Activated CD8-positive, alpha-beta T cell treated with anti-CD3 and anti-CD28 coated beads for 36 hours (primary cell): ENCODE measurements around the gene SART1. TPM values are rescaled to one million over a fixed set of nuclear protein-coding genes. Genes with fewer than 3 reads are reported as not detected.

Experiments
- ATAC-seq: fragments of 200-7000 bp; cut with Tn5 transposase; one replicate; pipeline ENCODE4 v1.10.0; 2021; ENCODE audit warnings: mild to moderate bottlenecking, moderate library complexity
- CTCF ChIA-PET: fragments of 350-600 bp; sonication (Branson Sonifier 250); formaldehyde crosslinking; loops from one replicate; lab custom pipeline; 2021; ENCODE audit warnings: antibody characterized with exemption; lab: Charles Lee
- POLR2A ChIA-PET: fragments of 350-600 bp; sonication (Branson Sonifier 250); formaldehyde crosslinking; loops from one replicate; lab custom pipeline; 2021; ENCODE audit warnings: antibody characterized with exemption; lab: Charles Lee
- DNase-seq: peaks from one replicate; pipeline ENCODE4 v3.0.0-alpha.2; 2020
- H3K27ac Mint-ChIP-seq: one replicate; pipeline ENCODE4 v1.8.0; 2021; ENCODE audit warnings: mild to moderate bottlenecking, mixed read lengths
- H3K27me3 Mint-ChIP-seq: one replicate; pipeline ENCODE4 v1.8.0; 2021; ENCODE audit warnings: mixed read lengths
- H3K36me3 Mint-ChIP-seq: one replicate; pipeline ENCODE4 v1.8.0; 2021; ENCODE audit warnings: low read depth, mixed read lengths
- H3K4me1 Mint-ChIP-seq: one replicate; pipeline ENCODE4 v1.8.0; 2021; ENCODE audit warnings: low read depth, mixed read lengths
- H3K4me3 Mint-ChIP-seq: one replicate; pipeline ENCODE4 v1.8.0; 2021; ENCODE audit warnings: mild to moderate bottlenecking, moderate library complexity, mixed read lengths
- H3K9me3 Mint-ChIP-seq: one replicate; pipeline ENCODE4 v1.8.0; 2021; ENCODE audit warnings: mixed read lengths
- intact Hi-C: fragments of 100-400 bp; cut with micrococcal nuclease; formaldehyde crosslinking; loops from one replicate; pipeline ENCODE4 v1.10.0; 2022
- total RNA-seq, 2 experiments: library from RNA; stranded (reverse); gene quantifications; one replicate each; pipeline ENCODE4 v1.2.3, GENCODE V29; 2021
- TF ChIP-seq, protein P1 (sequence below): fragments of 200-600 bp; IDR thresholded peaks from one replicate; pipeline ENCODE4 v1.8.0; 2022; ENCODE audit warnings: antibody characterized with exemption, mild to moderate bottlenecking

SART1 gene
- total RNA-seq, 2 experiments from 2014 or later = 58.3 to 63.9 TPM

DNA sequence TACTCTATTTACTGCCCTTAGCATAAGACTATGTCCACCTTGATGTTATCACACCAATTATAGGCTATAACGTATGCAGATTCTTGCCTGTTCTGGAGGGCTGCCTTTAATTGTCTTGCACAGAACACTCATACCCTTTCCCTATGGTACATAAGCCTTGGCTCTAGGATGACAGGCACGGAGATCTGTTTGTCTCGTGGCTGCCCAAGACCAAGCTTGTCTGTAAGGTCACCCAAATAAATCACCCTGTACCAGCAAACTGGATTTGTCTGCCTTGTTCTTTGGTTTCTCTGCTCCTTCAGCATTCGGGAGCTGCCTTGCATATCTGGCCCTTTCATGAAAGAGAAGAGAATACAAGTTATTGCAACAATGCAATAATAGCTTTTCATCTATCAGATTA lies 23.8 kb upstream of the SART1 start:
- DNase-seq (no peak), ATAC-seq (no peak)
- no peaks in the 10 kb centered on the region for H3K9me3 Mint-ChIP-seq
- H3K4me3 Mint-ChIP-seq = no peak overlapping the region
- H3K36me3 Mint-ChIP-seq = no peaks in the 10 kb centered on the region
- ChIA-PET POLR2A (interaction anchor here (1.1 kb wide), 1 partner anchor 9 kb away, joined by 3 read pairs; no protein-coding TSS in a partner anchor), CTCF (interaction anchor here (0.7 to 1.5 kb wide), 4 partner anchors 40 to 86 kb away, joined by 3 to 7 read pairs (median 4); no protein-coding TSS in a partner anchor)
- no peaks in the 10 kb centered on the region for H3K27me3 Mint-ChIP-seq
- no peak overlapping the region for H3K27ac Mint-ChIP-seq
- TF ChIP-seq, protein P1, sequence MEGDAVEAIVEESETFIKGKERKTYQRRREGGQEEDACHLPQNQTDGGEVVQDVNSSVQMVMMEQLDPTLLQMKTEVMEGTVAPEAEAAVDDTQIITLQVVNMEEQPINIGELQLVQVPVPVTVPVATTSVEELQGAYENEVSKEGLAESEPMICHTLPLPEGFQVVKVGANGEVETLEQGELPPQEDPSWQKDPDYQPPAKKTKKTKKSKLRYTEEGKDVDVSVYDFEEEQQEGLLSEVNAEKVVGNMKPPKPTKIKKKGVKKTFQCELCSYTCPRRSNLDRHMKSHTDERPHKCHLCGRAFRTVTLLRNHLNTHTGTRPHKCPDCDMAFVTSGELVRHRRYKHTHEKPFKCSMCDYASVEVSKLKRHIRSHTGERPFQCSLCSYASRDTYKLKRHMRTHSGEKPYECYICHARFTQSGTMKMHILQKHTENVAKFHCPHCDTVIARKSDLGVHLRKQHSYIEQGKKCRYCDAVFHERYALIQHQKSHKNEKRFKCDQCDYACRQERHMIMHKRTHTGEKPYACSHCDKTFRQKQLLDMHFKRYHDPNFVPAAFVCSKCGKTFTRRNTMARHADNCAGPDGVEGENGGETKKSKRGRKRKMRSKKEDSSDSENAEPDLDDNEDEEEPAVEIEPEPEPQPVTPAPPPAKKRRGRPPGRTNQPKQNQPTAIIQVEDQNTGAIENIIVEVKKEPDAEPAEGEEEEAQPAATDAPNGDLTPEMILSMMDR = no peak
- intact Hi-C loops = no loop called here
- H3K4me1 Mint-ChIP-seq = peaks cover 3% of the 10 kb centered on the region

DNA sequence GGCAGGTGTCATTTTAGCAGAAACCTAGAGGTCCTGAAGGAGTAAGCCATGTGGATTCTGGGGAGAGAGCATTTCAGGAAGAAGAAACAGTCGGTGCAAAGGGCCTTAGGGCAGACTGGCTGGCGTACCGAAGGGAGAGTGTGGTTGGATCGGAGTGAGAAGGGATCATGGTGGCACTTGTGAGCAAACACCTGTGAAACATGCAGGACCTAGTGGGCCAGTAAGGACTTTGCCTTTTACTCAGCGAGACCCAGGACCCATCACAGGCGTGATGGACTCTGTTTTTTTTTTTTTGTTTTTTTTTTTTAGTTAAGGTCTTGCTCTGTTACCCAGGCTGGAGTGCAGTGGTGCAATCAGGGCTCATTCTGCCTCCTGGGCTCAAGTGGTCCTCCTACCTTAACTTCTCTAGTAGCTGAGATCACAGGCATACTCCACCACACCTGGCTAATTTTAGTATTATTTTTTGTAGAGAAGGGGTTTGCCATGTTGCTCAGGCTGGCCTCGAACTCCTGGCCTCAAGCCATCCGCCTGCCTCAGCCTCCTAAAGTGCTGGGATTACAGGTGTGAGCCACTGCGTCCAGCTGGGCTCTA lies 19.7 kb upstream of the SART1 start:
- no peaks in the 10 kb centered on the region for H3K9me3 Mint-ChIP-seq
- no peak for ATAC-seq
- H3K4me3 Mint-ChIP-seq = no peak overlapping the region
- ChIA-PET POLR2A (interaction anchor here (0.6 kb wide), 1 partner anchor 22 kb away, joined by 3 read pairs; no protein-coding TSS in a partner anchor), CTCF (interaction anchor here (1.1 kb wide), 1 partner anchor 162 kb away, joined by 3 read pairs; no protein-coding TSS in a partner anchor)
- H3K27ac Mint-ChIP-seq = no peak overlapping the region
- peaks cover 3% of the 10 kb centered on the region for H3K4me1 Mint-ChIP-seq
- no peak for DNase-seq
- no peaks in the 10 kb centered on the region for H3K27me3 Mint-ChIP-seq
- intact Hi-C loops = no loop called here
- TF ChIP-seq, protein P1 = no peak
- H3K36me3 Mint-ChIP-seq = no peaks in the 10 kb centered on the region

DNA sequence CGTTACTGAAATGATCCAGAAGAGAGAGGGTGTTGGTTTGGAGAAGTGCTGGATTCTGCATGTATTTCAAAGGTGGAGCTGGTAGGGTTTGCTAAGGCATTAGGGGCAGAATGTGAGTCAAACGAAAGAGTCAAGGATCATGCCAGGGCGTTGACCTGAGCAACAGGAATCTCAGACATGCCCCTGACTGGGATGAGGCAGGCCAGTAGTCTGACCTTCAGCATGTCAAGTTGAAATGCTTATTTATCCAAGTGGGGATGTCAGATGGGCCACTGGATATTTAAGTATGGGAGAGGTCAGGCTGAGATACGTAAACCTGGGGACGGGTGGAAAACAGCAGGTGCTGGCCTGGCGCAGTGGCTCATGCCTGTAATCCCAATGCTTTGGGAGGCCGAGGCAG lies 19.0 kb upstream of the SART1 start:
- TF ChIP-seq, protein P1 = no peak
- Mint-ChIP-seq H3K4me1 (peaks cover 3% of the 10 kb centered on the region), H3K9me3 (no peaks in the 10 kb centered on the region), H3K4me3 (no peak overlapping the region), H3K27ac (no peak overlapping the region), H3K27me3 (no peaks in the 10 kb centered on the region), H3K36me3 (no peaks in the 10 kb centered on the region)
- intact Hi-C loops = no loop called here
- ATAC-seq (no peak), DNase-seq (no peak)
- POLR2A ChIA-PET = no interaction called here
- CTCF ChIA-PET = interaction anchor here (1.2 kb wide), 1 partner anchor 11 kb away, joined by 3 read pairs; no protein-coding TSS in a partner anchor

DNA sequence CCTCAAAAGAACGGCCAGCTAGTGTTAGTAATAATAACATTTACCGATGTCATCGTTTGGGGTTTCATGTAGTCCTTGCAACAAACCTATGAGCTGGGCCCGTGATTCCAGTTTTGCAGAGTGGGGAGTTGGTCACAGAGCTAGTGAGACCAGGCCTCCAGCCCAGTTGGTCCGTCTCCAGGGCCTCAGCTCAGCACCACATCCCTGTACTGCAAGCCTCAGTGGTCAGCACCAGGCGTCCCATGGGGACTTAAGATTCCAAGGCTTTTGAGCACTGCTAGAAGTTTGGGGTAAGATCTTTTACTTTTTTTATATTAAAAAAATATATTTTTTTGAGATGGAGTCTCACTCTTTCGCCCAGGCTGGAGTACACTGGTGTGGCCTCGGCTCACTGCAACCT lies 17.3 kb upstream of the SART1 start:
- H3K27me3 Mint-ChIP-seq = no peaks in the 10 kb centered on the region
- no peaks in the 10 kb centered on the region for H3K36me3 Mint-ChIP-seq

More for the DNA sequence above, 17.3 kb upstream of the SART1 start:
- peaks cover 3% of the 10 kb centered on the region for H3K4me1 Mint-ChIP-seq
- CTCF ChIA-PET = interaction anchor here (0.8 to 1.5 kb wide), 4 partner anchors 8 to 101 kb away, joined by 3 to 5 read pairs (median 3); no protein-coding TSS in a partner anchor
- DNase-seq (no peak), ATAC-seq (no peak)
- no peaks in the 10 kb centered on the region for H3K9me3 Mint-ChIP-seq
- TF ChIP-seq, protein P1 = no peak
- intact Hi-C loops = no loop called here
- no peak overlapping the region for H3K4me3 Mint-ChIP-seq
- POLR2A ChIA-PET = interaction anchor here (1.0 kb wide), 1 partner anchor 36 kb away, joined by 4 read pairs; no protein-coding TSS in a partner anchor
- H3K27ac Mint-ChIP-seq = no peak overlapping the region
